Epidermal melanocyte (primary cell): Measurements from ENCODE around the gene RAP1A.

ENCODE experiments used
- DNase-seq: peaks from one replicate; pipeline ENCODE4 v3.0.0; 2011; ENCODE audit warnings: low spot score; ENCODE audit not compliant: insufficient read length

The RAP1A gene

GRCh38 chr1:111717450-111717849, 97.9 kb downstream of the RAP1A start:
- DNase-seq = no peak

- DNase-seq = no peak
Observed at GRCh38 chr1:111719135-111719534, 99.5 kb downstream of the RAP1A start.

GRCh38 chr1:111719674-111720132, 100.1 kb downstream of the RAP1A start:
- DNase-seq = no peak

- no peak for DNase-seq
Observed at GRCh38 chr1:111720274-111720976, 100.8 kb downstream of the RAP1A start.

GRCh38 chr1:111720977-111721786, 101.6 kb downstream of the RAP1A start:
- no peak for DNase-seq

- no peak for DNase-seq
Observed at GRCh38 chr1:111723091-111723806, 103.7 kb downstream of the RAP1A start.

GRCh38 chr1:111723871-111724270, 104.3 kb downstream of the RAP1A start:
- no peak for DNase-seq

- DNase-seq = no peak
Observed at GRCh38 chr1:111725192-111725591, 105.6 kb downstream of the RAP1A start.

- no peak for DNase-seq
Observed at GRCh38 chr1:111727056-111727455, 107.5 kb downstream of the RAP1A start.

GRCh38 chr1:111729271-111729921, 109.8 kb downstream of the RAP1A start:
- DNase-seq = no peak

GRCh38 chr1:111729946-111730681, 110.5 kb downstream of the RAP1A start:
- DNase-seq = no peak

- no peak for DNase-seq
Observed at GRCh38 chr1:111730706-111731105, 111.1 kb downstream of the RAP1A start.

GRCh38 chr1:111731956-111732355, 112.4 kb downstream of the RAP1A start:
- no peak for DNase-seq

- no peak for DNase-seq
Observed at GRCh38 chr1:111732718-111733117, 113.1 kb downstream of the RAP1A start.

- DNase-seq = no peak
Observed at GRCh38 chr1:111733183-111733991, 113.8 kb downstream of the RAP1A start.

- DNase-seq = no peak
Observed at GRCh38 chr1:111733992-111734341, 114.4 kb downstream of the RAP1A start.

- DNase-seq = no peak
Observed at GRCh38 chr1:111734426-111734825, 114.8 kb downstream of the RAP1A start.

GRCh38 chr1:111734856-111735255, 115.3 kb downstream of the RAP1A start:
- no peak for DNase-seq

- no peak for DNase-seq
Observed at GRCh38 chr1:111735321-111735720, 115.7 kb downstream of the RAP1A start.
